SK-N-SH (cell line): ENCODE data around the gene PCBP3. TPM values are rescaled to one million over a fixed set of nuclear protein-coding genes. Genes with fewer than 3 reads are reported as not detected.

Experiments used
- CTCF ChIA-PET: fragments of 300-600, 350-600 bp; formaldehyde crosslinking; extraction: SDS; loops from one replicate; lab custom pipeline; 2021; lab: Yijun Ruan, JAX
- POLR2A ChIA-PET: fragments of 350-600 bp; sonication (Branson Sonifier 250); formaldehyde crosslinking; extraction: SDS; loops from one replicate; lab custom pipeline; 2020; ENCODE audit warnings: antibody characterized with exemption, inconsistent platforms; lab: Yijun Ruan, JAX
- DNase-seq: peaks from one replicate; pipeline ENCODE4 v3.0.0; 2012
- H2AFZ ChIP-seq: fragments of 200-600 bp; sonication (generic); 2 replicates; pipeline ENCODE4 v1.8.1; 2016; ENCODE audit warnings: antibody characterized with exemption, mild to moderate bottlenecking, low read depth
- H3F3A ChIP-seq: fragments of 200-600 bp; sonication (generic); replicated peaks from 2 replicates; pipeline ENCODE3; 2016; ENCODE audit warnings: antibody characterized with exemption, mild to moderate bottlenecking; ENCODE audit not compliant: insufficient read depth
- H3K27ac ChIP-seq, 2 experiments: fragments of 200-500 bp in 1 of 2; fragments of 200-600 bp in 1 of 2; sonication (Bioruptor generic) in 1 of 2; sonication (generic), shearing (Covaris generic) in 1 of 2; 2 replicates each; pipeline versions ENCODE4 v1.5.1 to v1.6.1; 2014 to 2016; ENCODE audit warnings: low read depth in 2 of 2, inconsistent platforms in 1 of 2, low read length in 1 of 2, mild to moderate bottlenecking in 1 of 2, mixed read lengths in 1 of 2
- H3K27me3 ChIP-seq: fragments of 200-600 bp; sonication (generic), shearing (Covaris generic); 2 replicates; pipeline ENCODE4 v1.6.1; 2016; ENCODE audit warnings: mixed run types; ENCODE audit not compliant: insufficient read depth
- H3K36me3 ChIP-seq, 2 experiments: fragments of 200-500 bp in 1 of 2; fragments of 200-600 bp in 1 of 2; sonication (Bioruptor generic) in 1 of 2; sonication (generic) in 1 of 2; replicated peaks in 1 of 2; 2 replicates each; pipeline versions ENCODE3 to v1.5.1; 2014 to 2016; ENCODE audit warnings: low read length in 1 of 2, mild to moderate bottlenecking in 1 of 2; ENCODE audit not compliant: insufficient read depth in 2 of 2, control insufficient read depth in 1 of 2
- H3K4me1 ChIP-seq, 2 experiments: fragments of 200-500 bp in 1 of 2; fragments of 200-600 bp in 1 of 2; sonication (Bioruptor generic) in 1 of 2; sonication (generic), shearing (Covaris generic) in 1 of 2; 2 replicates each; pipeline versions ENCODE4 v1.5.1 to v1.6.1; 2014 to 2016; ENCODE audit warnings: low read depth in 1 of 2, low read length in 1 of 2, mixed run types in 1 of 2; ENCODE audit not compliant: insufficient read depth in 2 of 2, control insufficient read depth in 1 of 2
- H3K4me2 ChIP-seq: fragments of 200-600 bp; sonication (generic), shearing (Covaris generic); 2 replicates; pipeline ENCODE4 v1.6.1; 2017; ENCODE audit warnings: mixed run types
- H3K4me3 ChIP-seq, 2 experiments: fragments of 200-500 bp in 1 of 2; fragments of 200-600 bp in 1 of 2; sonication (Bioruptor generic) in 1 of 2; sonication (generic), shearing (Covaris generic) in 1 of 2; 2 replicates each; pipeline versions ENCODE4 v1.5.1 to v1.8.1; 2014 to 2016; ENCODE audit warnings: low read depth in 2 of 2, inconsistent platforms in 1 of 2, low read length in 1 of 2, mild to moderate bottlenecking in 1 of 2, mixed read lengths in 1 of 2, moderate library complexity in 1 of 2
- H3K79me2 ChIP-seq: fragments of 200-600 bp; sonication (generic); 2 replicates; pipeline ENCODE4 v1.8.1; 2017; ENCODE audit warnings: mild to moderate bottlenecking; ENCODE audit not compliant: insufficient read depth
- H3K9ac ChIP-seq: fragments of 200-600 bp; sonication (generic); 2 replicates; pipeline ENCODE4 v1.6.1; 2017; ENCODE audit warnings: mixed run types
- H3K9me2 ChIP-seq: fragments of 200-600 bp; sonication (generic); 2 replicates; pipeline ENCODE4 v1.6.1; 2017; ENCODE audit warnings: mixed run types
- H3K9me3 ChIP-seq: fragments of 200-600 bp; sonication (generic); 2 replicates; pipeline ENCODE4 v1.6.1; 2017; ENCODE audit warnings: mixed run types, mild to moderate bottlenecking, moderate library complexity
- H4K20me1 ChIP-seq: fragments of 200-600 bp; sonication (generic); 2 replicates; pipeline ENCODE4 v1.6.1; 2017; ENCODE audit warnings: mild to moderate bottlenecking, mixed run types; ENCODE audit not compliant: insufficient read depth
- FOXJ3 ChIP-seq: sonication (generic); formaldehyde crosslinking; IDR thresholded peaks from 2 replicates; pipeline ENCODE4 v1.5.1; 2020; ENCODE audit warnings: mild to moderate bottlenecking, missing genetic modification reagents
- GABPA ChIP-seq: IDR thresholded peaks from 2 replicates; pipeline ENCODE4 v1.4.0; 2012; ENCODE audit warnings: low read depth, mild to moderate bottlenecking
- IRF3 ChIP-seq: fragments of 150-350 bp; IDR thresholded peaks from 2 replicates; pipeline ENCODE4 v1.6.1; 2016; ENCODE audit warnings: mild to moderate bottlenecking, low read depth, low read length
- MAX ChIP-seq: IDR thresholded peaks from 2 replicates; pipeline ENCODE4 v1.4.0; 2012; ENCODE audit warnings: low read depth
- RAD21 ChIP-seq: IDR thresholded peaks from 2 replicates; pipeline ENCODE4 v1.6.1; 2012; ENCODE audit warnings: mild to moderate bottlenecking, low read length
- RFX5 ChIP-seq: IDR thresholded peaks from 2 replicates; pipeline ENCODE4 v1.6.1; 2012; ENCODE audit warnings: mild to moderate bottlenecking, improper control_type of control experiment, low read length
- USF1 ChIP-seq: IDR thresholded peaks from 2 replicates; pipeline ENCODE4 v1.4.0; 2012; ENCODE audit warnings: low read depth, borderline replicate concordance
- WGBS: methylation state at CpG from one replicate; pipeline ENCODE4 v1.1.6; 2017; ENCODE audit warnings: low lambda C conversion rate; 5-methylcytosine and 5-hydroxymethylcytosine counted together
- polyA plus RNA-seq, 3 experiments: library from polyadenylated mRNA; depleted of rRNA; stranded (reverse); fragments of >200 nt; gene quantifications; 2 replicates each; pipeline ENCODE4 v1.2.3, GENCODE V29; 2012

PCBP3 gene
- polyA plus RNA-seq, 1 of the 3 experiments (the other 2 are of a cell fraction), result 9.5 TPM

- Histone ChIP-seq H3K9ac (no peak overlapping the region), H3K9me3 (no peaks in the 10 kb centered on the region), H3K4me1 (peaks cover 15 to 45% of the 10 kb centered on the region in 2 experiments; a peak in 2 of 4 replicates), H3K4me3 (no peak overlapping the region), H3K79me2 (peaks cover 12% of the 10 kb centered on the region), H3K27me3 (no peaks in the 10 kb centered on the region), H3K27ac (peak overlapping the region in 1 of 2 experiments; percentile 23; a peak in 1 of 4 replicates), H3F3A (peaks cover 14% of the 10 kb centered on the region), H3K9me2 (no peaks in the 10 kb centered on the region), H2AFZ (no peak overlapping the region), H4K20me1 (no peaks in the 10 kb centered on the region), H3K4me2 (0 out of 2 replicates have a peak overlapping the region, but pooled peaks have one; percentile 21), H3K36me3 (peaks cover 0 to under 1% of the 10 kb centered on the region in 2 experiments)
- peak; percentile 18 for DNase-seq
- ChIA-PET CTCF (no interaction called here), POLR2A (no interaction called here)
- TF ChIP-seq FOXJ3 (CRISPR knock-in tag) (no peak), MAX (no peak), USF1 (no peak), RFX5 (no peak), GABPA (no peak)
- 94% methylated on average over 2 of the region's 20 CpGs for WGBS
These were observed 335.7 kb downstream of the PCBP3 start for GRCh38 chr21:45979141-45979631.

- CTCF ChIA-PET, result interaction anchor here (0.7 kb wide), 1 partner anchor 120 kb away, joined by 3 read pairs; no protein-coding TSS in a partner anchor
- no peak for DNase-seq
These were observed 336.1 kb downstream of the PCBP3 start for GRCh38 chr21:45979651-45980050.

More at GRCh38 chr21:45979651-45980050, 336.1 kb downstream of the PCBP3 start:
- Histone ChIP-seq H3K27me3 (no peaks in the 10 kb centered on the region), H4K20me1 (no peaks in the 10 kb centered on the region), H2AFZ (no peak overlapping the region), H3K27ac (no peak overlapping the region), H3K4me3 (no peak overlapping the region), H3K4me2 (no peak overlapping the region), H3K9ac (no peak overlapping the region), H3K36me3 (peaks cover 0 to 5% of the 10 kb centered on the region in 2 experiments), H3K9me2 (no peaks in the 10 kb centered on the region), H3F3A (peaks cover 14% of the 10 kb centered on the region), H3K4me1 (peaks cover 12 to 41% of the 10 kb centered on the region in 2 experiments; a peak in 2 of 4 replicates), H3K79me2 (peaks cover 12% of the 10 kb centered on the region), H3K9me3 (no peaks in the 10 kb centered on the region)
- POLR2A ChIA-PET, result no interaction called here
- 100% methylated on average over 2 of the region's 7 CpGs for WGBS
- TF ChIP-seq RAD21 (no peak), IRF3 (no peak)
